ENCODE results near the gene KLK2. TPM values are rescaled to one million over a fixed set of nuclear protein-coding genes. Genes with fewer than 3 reads are reported as not detected.

The KLK2 gene
- total RNA-seq, 2 donors from 2014 or later = not detected

GRCh38 chr19:50928831-50929230 is 55.6 kb downstream of the KLK2 start:
- no peak for ATAC-seq
- Mint-ChIP-seq H3K27me3 (peaks cover 55% of the 10 kb centered on the region), H3K4me1 (peaks cover 10% of the 10 kb centered on the region), H3K4me3 (no peak overlapping the region), H3K36me3 (ENCODE audit: low read depth) (peaks cover 2% of the 10 kb centered on the region), H3K27ac (no peak overlapping the region)
- DNase-seq = no peak
- no peaks in the 10 kb centered on the region for H3K9me3 ChIP-seq (ENCODE audit: control insufficient read depth, low read length, poor library complexity, severe bottlenecking)

Other genes starting within 250 kb of the KLK2 start
- gene SYT3, start 233.6 kb upstream of the KLK2 start, total RNA-seq = not detected
- not detected for gene C19orf81, start 224.0 kb upstream of the KLK2 start, total RNA-seq
- gene SHANK1, start 153.6 kb upstream of the KLK2 start, total RNA-seq = not detected
- under 1 TPM in 1 of 2 donors, not detected in 1; 0.39 TPM for gene CLEC11A, start 150.1 kb upstream of the KLK2 start, total RNA-seq
- not detected for gene GPR32, start 103.0 kb upstream of the KLK2 start, total RNA-seq
- not detected for gene ACP4, start 83.0 kb upstream of the KLK2 start, total RNA-seq
- not detected for gene KLK1, start 49.7 kb upstream of the KLK2 start, total RNA-seq
- not detected for gene KLK15, start 39.9 kb upstream of the KLK2 start, total RNA-seq
- not detected for gene KLK3, start 18.5 kb upstream of the KLK2 start, total RNA-seq
- gene KLK4, start 38.0 kb downstream of the KLK2 start, total RNA-seq = not detected
- gene KLK5, start 79.6 kb downstream of the KLK2 start, total RNA-seq = not detected
- gene KLK6, start 96.2 kb downstream of the KLK2 start, total RNA-seq = not detected
- not detected for gene KLK7, start 110.5 kb downstream of the KLK2 start, total RNA-seq
- gene KLK8, start 128.2 kb downstream of the KLK2 start, total RNA-seq = not detected
- gene KLK10, start 146.3 kb downstream of the KLK2 start, total RNA-seq = not detected
- not detected for gene KLK11, start 153.2 kb downstream of the KLK2 start, total RNA-seq
- not detected for gene KLK12, start 161.6 kb downstream of the KLK2 start, total RNA-seq
- gene KLK13, start 191.7 kb downstream of the KLK2 start, total RNA-seq = not detected
- gene KLK14, start 209.4 kb downstream of the KLK2 start, total RNA-seq = under 1 TPM; 0.32 to 0.39 TPM
- gene CTU1, start 235.0 kb downstream of the KLK2 start, total RNA-seq = 1 to 10 TPM; 4.1 to 4.6 TPM